SK-N-SH (cell line): ENCODE measurements around the gene HSD17B12. TPM values are rescaled to one million over a fixed set of nuclear protein-coding genes. Genes with fewer than 3 reads are reported as not detected.

Source experiments
- CTCF ChIA-PET: fragments of 300-600, 350-600 bp; formaldehyde crosslinking; extraction: SDS; loops from one replicate; lab custom pipeline; 2021; lab: Yijun Ruan, JAX
- POLR2A ChIA-PET: fragments of 350-600 bp; sonication (Branson Sonifier 250); formaldehyde crosslinking; extraction: SDS; loops from one replicate; lab custom pipeline; 2020; ENCODE audit warnings: antibody characterized with exemption, inconsistent platforms; lab: Yijun Ruan, JAX
- DNase-seq: peaks from one replicate; pipeline ENCODE4 v3.0.0; 2012
- H2AFZ ChIP-seq: fragments of 200-600 bp; sonication (generic); 2 replicates; pipeline ENCODE4 v1.8.1; 2016; ENCODE audit warnings: antibody characterized with exemption, mild to moderate bottlenecking, low read depth
- H3F3A ChIP-seq: fragments of 200-600 bp; sonication (generic); replicated peaks from 2 replicates; pipeline ENCODE3; 2016; ENCODE audit warnings: antibody characterized with exemption, mild to moderate bottlenecking; ENCODE audit not compliant: insufficient read depth
- H3K27ac ChIP-seq, 2 experiments: fragments of 200-500 bp in 1 of 2; fragments of 200-600 bp in 1 of 2; sonication (Bioruptor generic) in 1 of 2; sonication (generic), shearing (Covaris generic) in 1 of 2; 2 replicates each; pipeline versions ENCODE4 v1.5.1 to v1.6.1; 2014 to 2016; ENCODE audit warnings: low read depth in 2 of 2, inconsistent platforms in 1 of 2, low read length in 1 of 2, mild to moderate bottlenecking in 1 of 2, mixed read lengths in 1 of 2
- H3K27me3 ChIP-seq: fragments of 200-600 bp; sonication (generic), shearing (Covaris generic); 2 replicates; pipeline ENCODE4 v1.6.1; 2016; ENCODE audit warnings: mixed run types; ENCODE audit not compliant: insufficient read depth
- H3K36me3 ChIP-seq, 2 experiments: fragments of 200-500 bp in 1 of 2; fragments of 200-600 bp in 1 of 2; sonication (Bioruptor generic) in 1 of 2; sonication (generic) in 1 of 2; replicated peaks in 1 of 2; 2 replicates each; pipeline versions ENCODE3 to v1.5.1; 2014 to 2016; ENCODE audit warnings: low read length in 1 of 2, mild to moderate bottlenecking in 1 of 2; ENCODE audit not compliant: insufficient read depth in 2 of 2, control insufficient read depth in 1 of 2
- H3K4me1 ChIP-seq, 2 experiments: fragments of 200-500 bp in 1 of 2; fragments of 200-600 bp in 1 of 2; sonication (Bioruptor generic) in 1 of 2; sonication (generic), shearing (Covaris generic) in 1 of 2; 2 replicates each; pipeline versions ENCODE4 v1.5.1 to v1.6.1; 2014 to 2016; ENCODE audit warnings: low read depth in 1 of 2, low read length in 1 of 2, mixed run types in 1 of 2; ENCODE audit not compliant: insufficient read depth in 2 of 2, control insufficient read depth in 1 of 2
- H3K4me2 ChIP-seq: fragments of 200-600 bp; sonication (generic), shearing (Covaris generic); 2 replicates; pipeline ENCODE4 v1.6.1; 2017; ENCODE audit warnings: mixed run types
- H3K4me3 ChIP-seq, 2 experiments: fragments of 200-500 bp in 1 of 2; fragments of 200-600 bp in 1 of 2; sonication (Bioruptor generic) in 1 of 2; sonication (generic), shearing (Covaris generic) in 1 of 2; 2 replicates each; pipeline versions ENCODE4 v1.5.1 to v1.8.1; 2014 to 2016; ENCODE audit warnings: low read depth in 2 of 2, inconsistent platforms in 1 of 2, low read length in 1 of 2, mild to moderate bottlenecking in 1 of 2, mixed read lengths in 1 of 2, moderate library complexity in 1 of 2
- H3K79me2 ChIP-seq: fragments of 200-600 bp; sonication (generic); 2 replicates; pipeline ENCODE4 v1.8.1; 2017; ENCODE audit warnings: mild to moderate bottlenecking; ENCODE audit not compliant: insufficient read depth
- H3K9ac ChIP-seq: fragments of 200-600 bp; sonication (generic); 2 replicates; pipeline ENCODE4 v1.6.1; 2017; ENCODE audit warnings: mixed run types
- H3K9me2 ChIP-seq: fragments of 200-600 bp; sonication (generic); 2 replicates; pipeline ENCODE4 v1.6.1; 2017; ENCODE audit warnings: mixed run types
- H3K9me3 ChIP-seq: fragments of 200-600 bp; sonication (generic); 2 replicates; pipeline ENCODE4 v1.6.1; 2017; ENCODE audit warnings: mixed run types, mild to moderate bottlenecking, moderate library complexity
- H4K20me1 ChIP-seq: fragments of 200-600 bp; sonication (generic); 2 replicates; pipeline ENCODE4 v1.6.1; 2017; ENCODE audit warnings: mild to moderate bottlenecking, mixed run types; ENCODE audit not compliant: insufficient read depth
- ELF1 ChIP-seq: IDR thresholded peaks from 2 replicates; pipeline ENCODE4 v1.4.0; 2012
- FOSL2 ChIP-seq: IDR thresholded peaks from 2 replicates; pipeline ENCODE4 v1.4.0; 2012; ENCODE audit warnings: low read depth, mild to moderate bottlenecking, moderate library complexity, borderline replicate concordance
- GABPA ChIP-seq: IDR thresholded peaks from 2 replicates; pipeline ENCODE4 v1.4.0; 2012; ENCODE audit warnings: low read depth, mild to moderate bottlenecking
- GATA2 ChIP-seq: sonication (generic); formaldehyde crosslinking; IDR thresholded peaks from 2 replicates; pipeline ENCODE4 v1.5.0; 2020; ENCODE audit warnings: mild to moderate bottlenecking, missing genetic modification reagents
- MAX ChIP-seq: IDR thresholded peaks from 2 replicates; pipeline ENCODE4 v1.4.0; 2012; ENCODE audit warnings: low read depth
- MEF2A ChIP-seq: IDR thresholded peaks from 2 replicates; pipeline ENCODE4 v1.4.0; 2012; ENCODE audit warnings: low read depth, borderline replicate concordance
- MXI1 ChIP-seq: IDR thresholded peaks from 2 replicates; pipeline ENCODE4 v1.6.1; 2012; ENCODE audit warnings: mild to moderate bottlenecking, low read depth, low read length, improper control_type of control experiment
- RCOR1 ChIP-seq: fragments of 150-350 bp; IDR thresholded peaks from 2 replicates; pipeline ENCODE4 v1.6.1; 2017; ENCODE audit warnings: antibody characterized with exemption, low read length
- RFX5 ChIP-seq: IDR thresholded peaks from 2 replicates; pipeline ENCODE4 v1.6.1; 2012; ENCODE audit warnings: mild to moderate bottlenecking, improper control_type of control experiment, low read length
- SIN3A ChIP-seq: IDR thresholded peaks from 2 replicates; pipeline ENCODE4 v1.6.1; 2012; ENCODE audit warnings: low read depth, mild to moderate bottlenecking, low read length, moderate library complexity, borderline replicate concordance
- TAF1 ChIP-seq: IDR thresholded peaks from 2 replicates; pipeline ENCODE4 v1.6.1; 2012; ENCODE audit warnings: low read depth, mild to moderate bottlenecking, low read length, moderate library complexity, borderline replicate concordance
- TCF12 ChIP-seq: IDR thresholded peaks from 2 replicates; pipeline ENCODE4 v1.4.0; 2012
- ZBTB33 ChIP-seq: IDR thresholded peaks from 2 replicates; pipeline ENCODE4 v1.4.0; 2012; ENCODE audit warnings: low read depth, borderline replicate concordance
- WGBS: methylation state at CpG from one replicate; pipeline ENCODE4 v1.1.6; 2017; ENCODE audit warnings: low lambda C conversion rate; 5-methylcytosine and 5-hydroxymethylcytosine counted together
- polyA plus RNA-seq, 3 experiments: library from polyadenylated mRNA; depleted of rRNA; stranded (reverse); fragments of >200 nt; gene quantifications; 2 replicates each; pipeline ENCODE4 v1.2.3, GENCODE V29; 2012
- TF ChIP-seq, protein P1 (sequence below): IDR thresholded peaks from 2 replicates; pipeline ENCODE4 v1.4.0; 2012; ENCODE audit warnings: low read depth, borderline replicate concordance

HSD17B12 gene
- polyA plus RNA-seq, 1 of the 3 experiments (the other 2 are of a cell fraction): 19.7 TPM

DNA sequence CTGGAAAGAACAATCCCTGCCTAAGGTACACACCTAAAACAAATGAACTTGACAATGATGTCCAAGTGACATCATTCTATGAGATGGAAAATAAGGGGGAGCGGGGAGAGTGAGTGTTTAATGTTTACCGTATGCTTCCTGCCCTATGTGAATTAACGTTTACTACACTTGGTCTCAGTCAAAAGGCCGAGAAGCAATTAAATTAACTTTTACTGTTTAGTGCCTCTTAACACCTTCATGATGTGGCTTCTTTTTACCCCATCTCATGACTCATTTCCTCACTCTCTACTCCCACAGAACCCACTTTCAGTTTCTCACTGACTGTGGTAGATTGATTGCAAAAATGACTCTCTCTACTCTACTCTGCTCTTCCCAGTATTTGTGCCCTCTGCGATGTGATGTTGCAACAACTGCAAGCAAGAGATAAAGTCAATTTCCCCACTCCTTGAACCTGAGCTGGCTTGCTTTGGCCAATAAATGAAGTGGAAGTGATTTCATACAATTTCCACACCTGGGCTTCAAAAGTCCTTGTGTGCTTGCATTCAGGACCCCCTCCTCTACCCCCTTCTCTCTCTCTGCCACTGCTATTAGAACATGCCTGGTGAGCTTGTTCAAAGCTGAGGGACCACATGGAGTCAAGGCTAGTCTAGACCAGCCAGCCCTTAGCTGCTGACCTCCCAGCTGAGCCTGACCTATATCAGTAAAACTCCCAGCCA is 188.5 kb downstream of the HSD17B12 start:
- DNase-seq: no peak
- Histone ChIP-seq H3K27me3 (no peaks in the 10 kb centered on the region), H4K20me1 (no peaks in the 10 kb centered on the region), H3K4me3 (no peak overlapping the region), H3K9me3 (no peaks in the 10 kb centered on the region), H3K79me2 (no peaks in the 10 kb centered on the region), H3K9ac (no peak overlapping the region), H3K4me1 (no peaks in the 10 kb centered on the region), H3K36me3 (no peaks in the 10 kb centered on the region), H3F3A (no peaks in the 10 kb centered on the region), H2AFZ (no peak overlapping the region), H3K27ac (no peak overlapping the region), H3K4me2 (no peak overlapping the region), H3K9me2 (no peaks in the 10 kb centered on the region)
- CTCF ChIA-PET: interaction anchor here (3.5 kb wide), 1 partner anchor 17 kb away, joined by 22 read pairs; no protein-coding TSS in a partner anchor
- WGBS: 9% methylated on average over 5 of the region's 5 CpGs
- POLR2A ChIA-PET: no interaction called here
- TF ChIP-seq RFX5 (no peak), FOSL2 (peak; percentile 15; the same call in 1 of the 2 replicates), MEF2A (no peak), SIN3A (no peak)

- Histone ChIP-seq H3K27me3 (no peaks in the 10 kb centered on the region), H3K9ac (no peak overlapping the region), H3K79me2 (no peaks in the 10 kb centered on the region), H3K9me3 (no peaks in the 10 kb centered on the region), H3K4me3 (no peak overlapping the region), H2AFZ (no peak overlapping the region), H3K9me2 (no peaks in the 10 kb centered on the region), H3K36me3 (no peaks in the 10 kb centered on the region), H4K20me1 (no peaks in the 10 kb centered on the region), H3K4me1 (no peaks in the 10 kb centered on the region), H3K4me2 (no peak overlapping the region), H3F3A (no peaks in the 10 kb centered on the region), H3K27ac (no peak overlapping the region)
- ChIA-PET POLR2A (no interaction called here), CTCF (interaction anchor here (0.6 to 1.3 kb wide), 3 partner anchors 19 to 259 kb away, joined by 3 to 5 read pairs (median 3); no protein-coding TSS in a partner anchor)
- no peak for DNase-seq
- 7% methylated on average over 2 of the region's 2 CpGs for WGBS
- TF ChIP-seq ELF1: no peak
- no peak for TF ChIP-seq TAF1
- TF ChIP-seq GABPA: no peak
These were observed 190.5 kb downstream of the HSD17B12 start for GRCh38 chr11:43871051-43871450.

- Histone ChIP-seq H3K4me1 (no peaks in the 10 kb centered on the region), H3F3A (no peaks in the 10 kb centered on the region), H3K4me3 (no peak overlapping the region), H4K20me1 (no peaks in the 10 kb centered on the region), H3K27me3 (peaks cover 10% of the 10 kb centered on the region; the same call in 1 of the 2 replicates), H3K9me3 (no peaks in the 10 kb centered on the region), H3K9me2 (no peaks in the 10 kb centered on the region), H3K79me2 (no peaks in the 10 kb centered on the region), H3K27ac (no peak overlapping the region), H3K9ac (no peak overlapping the region), H2AFZ (no peak overlapping the region), H3K36me3 (no peaks in the 10 kb centered on the region), H3K4me2 (no peak overlapping the region)
- ChIA-PET POLR2A (no interaction called here), CTCF (interaction anchor here (1.3 to 2.0 kb wide), 4 partner anchors 17 to 221 kb away, joined by 3 to 7 read pairs (median 6); no protein-coding TSS in a partner anchor)
- no peak for DNase-seq
- TF ChIP-seq SIN3A (no peak), MAX (no peak), FOSL2 (no peak), TAF1 (no peak), TCF12 (no peak), RCOR1 (no peak), ZBTB33 (no peak), MXI1 (no peak), GATA2 (CRISPR knock-in tag) (no peak)
- TF ChIP-seq, protein P1, sequence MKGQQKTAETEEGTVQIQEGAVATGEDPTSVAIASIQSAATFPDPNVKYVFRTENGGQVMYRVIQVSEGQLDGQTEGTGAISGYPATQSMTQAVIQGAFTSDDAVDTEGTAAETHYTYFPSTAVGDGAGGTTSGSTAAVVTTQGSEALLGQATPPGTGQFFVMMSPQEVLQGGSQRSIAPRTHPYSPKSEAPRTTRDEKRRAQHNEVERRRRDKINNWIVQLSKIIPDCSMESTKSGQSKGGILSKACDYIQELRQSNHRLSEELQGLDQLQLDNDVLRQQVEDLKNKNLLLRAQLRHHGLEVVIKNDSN: no peak
- 17% methylated on average over 7 of the region's 7 CpGs for WGBS
These were observed 192.5 kb downstream of the HSD17B12 start for GRCh38 chr11:43872995-43873394.
